Dermis microvascular lymphatic vessel endothelial cell (primary cell): ENCODE measurements around the gene SHB. TPM values are rescaled to one million over a fixed set of nuclear protein-coding genes. Genes with fewer than 3 reads are reported as not detected.

Experiments
- DNase-seq, 2 donors: peaks; one replicate each; pipeline versions ENCODE4 v3.0.0 to v3.0.0-alpha.2; 2010; ENCODE audit warnings: low read depth in 2 of 2
- total RNA-seq: library from RNA; depleted of rRNA; stranded (reverse); fragments of >200 nt; gene quantifications from 2 replicates; pipeline ENCODE4 v1.2.1, GENCODE V29; 2014

Gene SHB
- total RNA-seq, 1 donor from 2014 or later: 14.1 TPM

DNA sequence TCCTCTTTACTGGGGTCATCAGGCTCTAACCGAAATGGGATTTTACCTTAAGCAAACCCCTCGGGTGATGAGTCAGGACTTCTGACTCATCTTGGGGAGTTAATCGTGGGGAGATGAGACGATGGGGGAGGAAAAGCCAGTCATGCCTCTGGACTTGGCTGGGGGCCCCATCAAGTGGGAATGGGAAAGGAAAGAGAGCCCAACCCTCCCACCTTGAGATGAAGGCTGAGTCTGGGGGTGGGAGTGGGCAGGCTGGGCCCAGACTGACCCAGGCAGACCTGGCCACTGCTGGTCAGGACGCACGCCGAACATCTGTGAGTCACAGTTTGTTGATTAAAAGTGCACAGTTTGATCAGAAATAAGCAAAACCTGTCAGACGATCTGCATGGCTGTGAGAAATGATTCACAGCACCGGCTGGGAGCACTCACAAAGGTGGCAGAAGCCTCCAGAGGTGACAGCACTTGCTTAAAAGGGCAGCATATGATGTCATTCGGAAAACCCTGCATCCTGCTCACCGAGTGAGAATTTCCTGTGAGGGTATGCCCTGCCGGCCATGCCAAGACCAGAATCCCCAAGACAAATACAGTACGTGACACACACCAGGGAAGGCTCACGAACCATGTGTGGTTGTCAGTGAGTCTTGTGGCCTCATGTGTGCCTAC lies 115.1 kb downstream of the SHB start:
- DNase-seq: peak; percentile 86 to 99

- no peak for DNase-seq
These were observed 115.7 kb downstream of the SHB start for GRCh38 chr9:37953206-37953774.

GRCh38 chr9:37952731-37953130 lies 116.3 kb downstream of the SHB start:
- DNase-seq: no peak

GRCh38 chr9:37951671-37952449 lies 117.2 kb downstream of the SHB start:
- DNase-seq: no peak

GRCh38 chr9:37950561-37950960 lies 118.5 kb downstream of the SHB start:
- no peak for DNase-seq

- no peak for DNase-seq
These were observed 119.5 kb downstream of the SHB start for GRCh38 chr9:37949576-37949975.

DNA sequence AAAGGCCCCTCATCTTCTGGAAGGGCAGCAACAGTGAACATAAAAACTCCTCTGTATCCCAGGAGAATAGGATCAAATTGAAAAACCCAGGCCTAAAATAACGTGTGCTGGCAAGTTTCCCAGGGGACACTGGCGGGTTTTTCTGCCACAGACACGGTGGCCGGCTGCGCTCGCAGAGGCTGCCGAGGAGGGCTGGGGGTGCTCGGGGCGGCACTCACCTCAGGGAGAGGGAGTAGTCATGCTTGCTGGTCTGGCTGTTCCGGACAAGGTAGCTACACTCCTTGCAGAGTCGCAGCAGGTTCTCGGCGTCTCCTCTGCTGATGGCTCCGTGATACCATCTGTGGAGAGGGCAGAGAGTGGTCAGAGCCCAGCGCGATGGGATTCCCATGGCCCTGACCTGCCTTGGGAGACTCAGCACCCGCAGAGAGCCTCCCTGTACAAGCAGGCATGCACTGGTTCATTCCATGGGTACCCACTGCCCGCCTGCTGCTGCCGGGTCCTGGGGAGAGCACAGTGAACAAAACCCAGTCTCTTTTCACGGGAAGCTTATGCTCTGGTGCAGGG lies 120.5 kb downstream of the SHB start:
- DNase-seq: no peak

- no peak for DNase-seq
These were observed 121.0 kb downstream of the SHB start for GRCh38 chr9:37947977-37948376.

DNA sequence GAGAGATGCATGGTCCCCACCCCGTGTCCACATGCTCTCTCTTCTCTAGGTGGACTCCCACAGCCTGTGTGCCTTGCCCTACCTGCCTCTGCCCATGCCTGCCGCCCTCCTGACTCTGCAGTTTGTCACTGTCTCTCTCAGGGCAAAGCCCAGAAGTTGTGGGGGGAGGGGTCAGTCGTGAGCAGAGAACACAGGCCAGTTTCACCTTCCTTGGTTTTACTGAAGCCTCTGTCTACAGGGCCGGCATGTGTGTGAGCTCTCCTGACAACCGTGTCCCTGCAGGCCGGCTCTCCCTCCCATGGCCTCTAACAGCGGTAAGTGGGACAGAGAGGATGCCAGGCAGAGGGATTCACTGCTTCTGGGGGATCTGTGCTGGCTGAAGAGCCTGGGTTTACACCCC lies 121.6 kb downstream of the SHB start:
- DNase-seq: no peak

- DNase-seq: no peak
These were observed 122.1 kb downstream of the SHB start for GRCh38 chr9:37946971-37947370.

GRCh38 chr9:37946041-37946440 lies 123.0 kb downstream of the SHB start:
- no peak for DNase-seq

GRCh38 chr9:37944671-37945481 lies 124.2 kb downstream of the SHB start:
- DNase-seq: no peak

GRCh38 chr9:37944266-37944650 lies 124.8 kb downstream of the SHB start:
- no peak for DNase-seq

DNA sequence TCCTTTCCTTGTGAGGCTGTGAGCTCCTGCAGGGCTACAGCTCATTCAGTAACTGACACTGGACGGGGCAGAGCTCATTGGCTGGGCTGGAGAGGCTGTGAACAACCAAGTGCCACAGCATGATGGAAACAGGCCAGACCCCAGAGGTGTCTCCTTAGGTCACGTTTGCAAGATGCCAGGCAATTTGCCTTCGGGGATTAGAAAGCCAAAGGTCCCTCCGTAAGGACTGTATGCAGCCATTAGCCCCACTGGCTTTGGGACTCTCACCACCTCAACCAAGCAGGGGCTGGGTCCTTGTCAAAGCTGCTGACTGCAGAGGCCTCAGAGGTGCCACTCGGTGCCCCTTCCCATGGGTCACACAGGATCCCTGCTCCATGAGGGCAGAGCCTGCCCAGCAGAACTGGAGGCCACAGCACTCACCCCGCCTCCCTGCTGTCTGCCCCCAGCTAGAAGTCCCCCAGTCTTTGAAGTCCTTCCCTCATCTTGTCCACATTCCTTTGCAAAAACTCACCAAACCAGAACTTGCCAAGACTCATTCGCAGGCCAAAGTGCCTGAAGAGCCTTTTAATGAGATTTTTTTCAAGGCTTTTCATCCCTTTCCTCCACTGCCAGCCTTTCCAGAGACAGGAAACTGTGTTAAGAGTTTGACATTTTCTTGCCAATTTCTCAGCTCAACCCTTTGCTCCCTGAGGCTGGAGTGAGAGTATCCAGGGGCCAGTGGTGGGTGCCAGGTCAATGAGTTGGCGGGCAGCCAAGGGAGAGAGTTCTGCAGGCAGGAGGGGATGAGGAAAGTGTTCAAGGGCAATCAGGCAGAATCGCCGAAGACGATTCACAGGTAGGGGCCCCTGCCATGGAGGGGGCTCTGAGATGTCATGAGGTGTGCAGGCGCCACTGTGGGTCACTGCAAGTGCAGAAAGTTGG lies 125.4 kb downstream of the SHB start:
- peak in 1 of 2 donors; percentile 28 for DNase-seq

DNA sequence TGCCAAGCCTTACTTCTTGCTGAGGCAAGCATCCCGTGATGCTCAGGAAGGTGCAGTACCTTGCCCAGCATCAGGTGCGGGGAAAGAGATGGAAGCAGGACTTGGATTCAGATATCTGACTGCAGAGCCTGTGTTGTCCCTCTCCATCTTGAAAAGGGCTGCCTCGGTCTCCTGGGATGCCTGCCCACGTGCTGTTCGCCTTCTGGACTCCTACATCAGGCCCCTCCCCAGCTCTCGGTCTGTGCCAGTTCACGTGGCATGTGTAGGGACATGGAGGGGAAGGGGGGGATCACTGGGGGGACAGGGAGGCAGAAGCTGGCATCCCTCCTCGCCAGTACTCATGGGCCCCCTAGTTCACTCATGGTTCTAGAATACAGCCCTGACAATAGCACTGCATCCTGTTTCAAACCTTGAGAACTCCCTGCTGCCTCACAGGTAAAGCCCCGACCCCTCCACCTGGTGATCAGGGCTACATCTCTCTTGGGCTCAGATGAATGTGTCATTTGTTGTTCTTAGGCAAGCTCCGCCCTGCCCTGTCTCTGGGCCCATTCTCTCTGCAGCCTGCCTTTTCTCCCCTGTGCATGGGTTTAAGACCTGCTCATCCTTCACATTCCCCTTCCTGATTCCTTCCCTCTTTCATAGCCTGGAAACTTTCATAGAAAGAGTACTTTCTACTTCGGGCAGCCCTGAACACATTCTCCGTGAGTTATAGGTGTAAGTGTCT lies 126.2 kb downstream of the SHB start:
- no peak for DNase-seq

GRCh38 chr9:37941253-37941652 lies 127.8 kb downstream of the SHB start:
- no peak for DNase-seq

DNA sequence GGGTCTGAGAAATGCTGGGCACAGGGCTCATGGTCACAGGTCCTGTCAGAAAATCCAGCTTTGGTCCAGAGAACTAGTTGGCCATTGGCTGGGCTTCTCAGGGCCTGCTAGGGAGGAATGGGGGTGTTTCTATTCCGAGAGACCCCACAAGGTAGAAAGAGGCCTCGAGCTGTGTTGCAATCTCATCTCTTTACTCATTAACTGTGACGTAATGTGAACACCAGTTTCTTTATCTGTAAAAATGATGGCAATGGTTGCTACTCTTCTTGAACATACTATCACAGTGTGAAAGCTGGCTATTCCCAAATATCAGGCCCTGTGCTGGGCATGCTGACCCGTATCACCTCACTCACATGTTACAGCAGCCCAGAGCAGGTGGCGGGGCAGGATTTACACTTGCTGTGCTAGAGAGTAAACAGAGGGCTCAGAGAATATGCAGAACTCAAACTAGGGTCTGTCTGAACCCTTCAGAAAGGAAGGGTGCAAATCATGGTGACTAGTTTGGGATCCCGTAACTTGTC lies 129.4 kb downstream of the SHB start:
- DNase-seq: no peak

- peak; percentile 46 to 90 for DNase-seq
These were observed 130.7 kb downstream of the SHB start for GRCh38 chr9:37938121-37938891.

GRCh38 chr9:37937366-37937765 lies 131.7 kb downstream of the SHB start:
- DNase-seq: no peak
